NCI-H1436 treated with DMSO at 0.1 percent for 48 hours (cell line): Measurements from ENCODE around the gene MAP3K19.
"Not testable (repeated sequence)": the region's sequence is repeated elsewhere in the genome, so short reads cannot be mapped to it uniquely, and the experiment has no call there.

Experiments used
- DNase-seq: peaks from one replicate; lab custom pipeline; 2025; lab: John Stamatoyannopoulos, UW

MAP3K19 gene

DNA sequence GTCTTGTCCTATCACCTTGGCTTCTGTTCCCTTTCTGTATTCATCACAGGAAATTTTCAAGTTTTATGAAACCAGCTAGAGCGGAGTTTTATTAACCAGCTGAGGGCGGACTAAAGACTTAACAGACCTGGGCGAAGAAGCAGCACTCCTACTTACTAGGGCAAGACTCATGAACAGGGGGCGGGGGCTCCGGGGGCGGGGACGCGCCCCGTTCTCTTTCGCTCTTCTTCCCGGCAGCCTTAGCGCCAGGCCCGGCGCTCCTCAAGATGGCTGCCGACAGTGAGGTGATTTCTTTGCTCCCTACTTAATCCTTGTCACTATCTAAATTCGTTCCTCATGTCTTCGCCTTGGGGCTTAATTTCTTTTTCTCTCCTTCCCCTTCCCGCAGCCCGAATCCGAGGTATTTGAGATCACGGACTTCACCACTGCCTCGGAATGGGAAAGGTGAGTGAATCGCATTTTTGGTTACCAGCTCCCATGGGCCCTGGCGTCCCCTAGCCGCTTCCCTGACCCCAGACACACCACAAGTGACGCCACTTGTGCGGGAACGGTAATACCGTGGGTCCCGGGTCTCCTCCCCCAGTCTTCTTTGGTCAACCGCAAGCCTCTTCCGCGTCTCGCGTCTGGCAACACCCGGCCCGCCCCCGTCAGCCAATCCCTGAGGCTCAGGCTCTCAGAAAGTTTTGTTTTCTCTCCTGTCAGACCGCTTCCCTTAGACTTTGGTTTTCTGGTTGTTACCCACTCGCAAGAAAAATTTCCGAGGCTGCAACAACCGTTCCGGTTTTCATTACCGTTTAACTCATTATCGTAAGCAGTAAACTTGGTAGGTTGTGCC lies 5.0 kb upstream of the MAP3K19 start, which contains the start of gene RAB3GAP1:
TSS of gene RAB3GAP1 (plus strand) at position 251 of the 835 bp plus-strand sequence. CDS start at position 267, 16 bp downstream.
- DNase-seq = no peak

DNA sequence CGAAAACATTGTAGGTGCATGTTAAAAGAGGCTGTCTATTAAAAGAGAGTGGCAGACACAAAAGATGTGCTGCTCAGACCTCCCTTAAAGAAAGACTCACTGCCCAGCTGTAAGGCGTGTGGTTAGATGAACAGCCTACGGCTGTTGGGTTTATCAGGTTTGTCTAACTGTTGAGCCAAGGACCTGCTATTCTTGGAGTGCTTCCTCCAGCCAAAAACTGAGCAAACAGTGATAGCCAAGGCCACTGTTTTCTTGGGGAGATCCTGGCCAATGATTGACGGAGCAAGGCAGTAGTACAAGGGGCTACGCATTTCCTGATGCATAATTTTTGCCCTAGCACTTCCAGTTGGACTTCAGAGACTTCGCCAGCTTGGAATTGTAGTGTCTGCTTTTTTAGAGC lies 3.4 kb upstream of the MAP3K19 start:
- no peak for DNase-seq

DNA sequence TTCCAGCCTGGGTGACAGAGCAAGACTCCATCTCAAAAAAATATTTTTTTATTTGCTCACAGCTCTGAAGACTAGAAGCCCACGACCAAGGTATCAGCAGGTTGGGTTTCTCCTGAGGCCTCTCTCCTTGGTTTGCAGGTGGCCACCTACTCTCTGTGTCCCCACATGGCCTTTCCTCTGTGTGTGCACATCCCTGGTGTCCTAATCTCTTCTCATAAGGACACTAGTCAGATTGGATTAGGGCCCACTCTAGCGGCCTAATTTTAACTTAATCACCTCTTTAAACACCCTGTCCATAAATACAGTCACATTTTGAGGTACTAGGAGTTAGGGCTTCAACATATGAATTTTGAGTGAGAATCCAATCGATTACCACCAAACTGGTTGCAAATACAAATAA lies 2.9 kb upstream of the MAP3K19 start:
- no peak for DNase-seq

GRCh38 chr2:135048122-135048521 lies 875 bp upstream of the MAP3K19 start:
- no peak for DNase-seq

GRCh38 chr2:135043345-135043744 lies 3.9 kb downstream of the MAP3K19 start:
- DNase-seq = no peak

GRCh38 chr2:135037831-135038230 lies 9.4 kb downstream of the MAP3K19 start:
- no peak for DNase-seq

GRCh38 chr2:135033216-135033615 lies 14.0 kb downstream of the MAP3K19 start:
- DNase-seq = not testable (repeated sequence)

- no peak for DNase-seq
These were observed 16.4 kb downstream of the MAP3K19 start for GRCh38 chr2:135030826-135031225.

DNA sequence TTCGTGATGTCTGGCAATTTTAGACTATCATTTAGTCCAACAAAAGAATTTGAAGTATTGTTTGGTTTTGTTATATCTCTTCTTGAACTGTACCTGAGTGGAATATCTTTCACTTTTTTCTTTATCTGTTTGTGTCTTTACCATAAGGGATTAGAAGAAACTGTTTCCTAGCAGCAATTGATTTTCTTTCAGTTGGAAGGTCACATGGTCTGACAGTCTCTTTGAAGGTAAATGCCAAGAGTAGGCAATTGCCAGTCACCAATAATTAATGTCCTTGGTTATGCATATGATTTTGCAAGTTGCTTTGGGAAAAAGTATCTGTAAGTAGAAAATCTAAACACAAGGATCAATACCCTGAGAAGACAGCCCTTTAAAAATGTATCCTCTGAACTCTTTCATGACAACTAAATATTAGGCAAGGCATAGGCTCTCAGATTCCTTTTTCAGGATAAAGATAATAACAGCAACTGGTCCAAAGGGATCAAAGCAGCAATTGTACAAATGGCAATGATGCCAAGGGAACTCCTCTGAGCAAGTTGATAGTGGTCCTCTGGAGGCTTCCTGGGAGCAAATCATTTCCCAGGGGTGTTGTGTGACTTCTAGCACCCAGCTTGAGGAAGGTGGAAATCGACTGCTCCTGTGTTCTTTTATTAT lies 17.6 kb downstream of the MAP3K19 start:
- DNase-seq = no peak

DNA sequence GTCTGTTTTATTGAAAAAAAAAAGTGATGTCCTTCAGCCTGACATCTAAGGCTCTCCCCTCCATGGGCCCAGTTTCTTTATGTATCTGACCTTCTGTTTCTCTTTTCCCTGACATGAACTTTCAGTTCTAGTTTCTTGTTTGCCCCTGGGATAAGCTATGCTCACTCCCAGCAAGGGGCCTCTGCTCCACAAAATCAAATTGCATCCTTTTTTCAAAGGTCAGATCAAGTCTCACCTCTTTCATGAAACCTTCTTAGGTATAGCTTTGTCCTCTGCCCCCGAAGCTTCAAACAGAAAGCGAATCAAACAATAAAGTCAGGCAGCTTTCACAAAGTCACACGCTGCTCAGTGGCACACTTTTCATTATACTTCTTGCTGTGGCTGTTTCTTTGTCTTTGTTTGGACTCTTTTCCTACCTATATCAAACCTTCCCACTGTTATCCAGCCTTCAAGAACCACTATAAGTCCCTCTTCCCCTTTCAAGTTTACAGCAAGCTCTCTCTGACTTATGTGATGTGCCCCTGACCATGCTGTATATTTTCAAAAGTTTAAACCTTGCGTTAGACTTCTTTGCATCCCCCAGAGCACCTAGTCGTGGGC lies 23.3 kb downstream of the MAP3K19 start:
- DNase-seq = no peak

DNA sequence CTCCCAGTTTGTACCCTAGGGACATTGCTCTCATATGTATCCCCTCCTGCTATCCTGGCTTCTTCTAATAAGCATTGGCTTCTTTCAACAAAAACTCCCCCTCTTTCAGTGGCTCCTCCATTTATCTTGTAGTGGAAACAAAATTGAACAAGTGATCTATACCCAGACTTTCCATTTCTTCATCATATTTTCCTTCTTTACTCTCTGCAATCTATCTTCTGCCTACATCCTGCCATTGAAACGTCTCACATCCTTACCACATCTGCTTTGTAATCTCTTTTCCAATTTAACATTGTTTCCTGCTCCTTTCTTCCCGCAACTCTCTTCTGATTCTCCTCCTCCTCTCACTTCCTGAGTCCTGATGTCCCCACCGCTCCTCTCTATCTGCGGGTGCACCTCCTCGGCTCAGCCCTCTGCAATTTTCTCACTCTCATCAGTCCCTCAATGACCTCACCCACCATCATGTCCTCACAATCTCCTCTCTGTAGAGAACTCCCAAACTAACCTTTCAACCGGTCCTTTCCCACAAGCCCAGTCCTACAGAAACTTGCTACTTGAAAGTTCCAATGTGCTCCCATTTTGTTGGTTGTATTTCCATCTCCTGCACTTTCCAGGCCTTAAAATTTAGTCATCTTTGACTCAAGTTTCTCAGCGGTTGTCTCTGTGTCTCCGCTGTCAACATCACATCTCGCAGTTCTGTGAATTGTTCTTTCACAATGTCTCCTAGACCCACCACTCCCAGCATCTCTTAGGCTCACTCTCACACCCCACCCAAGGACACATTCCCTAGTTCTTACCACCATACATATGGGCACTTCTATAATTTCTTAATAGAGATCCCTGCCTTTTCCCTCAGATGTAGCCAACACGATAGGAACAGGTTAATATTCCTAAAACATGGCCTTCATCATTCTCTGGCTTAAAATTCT lies 24.0 kb downstream of the MAP3K19 start:
- DNase-seq = no peak

GRCh38 chr2:135021618-135022017 lies 25.6 kb downstream of the MAP3K19 start:
- DNase-seq = no peak

DNA sequence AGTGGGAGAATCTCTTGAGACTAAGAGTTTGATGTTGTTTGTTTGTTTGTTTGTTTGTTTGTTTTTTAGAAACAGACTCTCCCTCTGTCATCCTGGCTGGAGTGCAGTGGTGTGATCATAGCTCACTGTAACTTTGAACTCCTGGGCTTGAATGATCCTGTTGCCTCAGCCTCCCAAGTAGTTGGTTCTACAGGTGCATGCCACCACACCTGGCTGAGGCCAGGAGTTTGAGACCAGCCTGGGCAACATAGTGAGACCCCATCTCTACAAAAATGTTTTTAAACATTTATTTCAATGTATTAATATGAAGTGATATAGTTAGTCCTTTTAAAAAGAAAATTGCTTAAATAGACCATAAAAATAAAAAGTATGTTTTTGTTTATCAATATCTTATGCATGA lies 35.6 kb downstream of the MAP3K19 start:
- DNase-seq = no peak

DNA sequence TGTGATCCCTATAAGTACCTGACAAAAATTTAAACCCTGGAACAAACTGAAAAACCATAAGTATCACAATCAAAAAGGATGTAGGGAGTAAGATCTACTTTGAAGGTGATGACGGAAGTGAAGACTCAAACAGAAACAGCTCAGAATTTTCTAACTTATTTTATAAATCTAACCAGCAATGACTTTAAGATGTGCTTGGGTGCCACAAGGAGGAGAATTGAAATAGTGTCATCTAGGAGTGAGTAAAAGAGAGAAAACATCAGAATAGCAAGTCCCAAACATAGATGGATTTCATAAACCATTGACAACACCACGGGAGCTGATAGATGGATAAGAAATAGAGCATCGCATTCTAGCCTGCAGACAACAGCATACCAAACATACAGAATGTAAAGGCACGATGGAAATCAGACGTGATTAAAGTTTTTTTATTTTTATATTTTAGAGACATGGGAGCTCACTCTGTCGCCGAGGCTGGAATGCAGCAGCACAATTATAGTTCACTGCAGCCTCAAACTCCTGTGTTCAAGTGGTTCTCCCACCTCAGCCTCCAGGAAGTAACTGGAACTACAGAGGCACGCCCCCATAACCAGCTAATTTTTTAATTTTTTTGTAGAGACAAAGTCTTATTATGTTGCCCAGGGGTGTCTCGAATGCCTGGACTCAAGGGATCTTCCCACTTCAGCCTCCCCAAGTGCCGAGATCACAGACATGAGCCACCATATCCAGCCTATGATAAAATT lies 36.9 kb downstream of the MAP3K19 start:
- no peak for DNase-seq

DNA sequence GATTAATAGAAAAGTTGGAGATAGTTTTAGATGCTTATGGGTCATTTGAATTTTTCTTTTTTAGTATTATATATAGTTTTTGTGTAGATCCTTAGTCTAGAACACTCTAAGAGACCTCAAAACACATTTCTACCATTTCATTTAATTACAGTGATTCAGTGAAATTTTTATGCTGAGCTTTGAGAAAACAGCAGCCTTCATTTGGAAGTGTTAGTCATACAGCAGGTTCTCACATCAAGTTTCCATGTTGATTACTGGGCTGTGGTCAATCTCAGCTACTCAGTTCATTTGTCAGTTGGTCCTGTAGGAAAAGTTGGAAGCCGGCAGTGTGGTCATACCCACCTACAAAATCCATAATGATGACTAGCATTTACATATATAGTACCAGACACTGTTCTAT lies 37.9 kb downstream of the MAP3K19 start:
- DNase-seq = no peak

- DNase-seq = no peak
These were observed 41.5 kb downstream of the MAP3K19 start for GRCh38 chr2:135005753-135006152.

GRCh38 chr2:135004005-135004746 lies 43.1 kb downstream of the MAP3K19 start:
- no peak for DNase-seq

DNA sequence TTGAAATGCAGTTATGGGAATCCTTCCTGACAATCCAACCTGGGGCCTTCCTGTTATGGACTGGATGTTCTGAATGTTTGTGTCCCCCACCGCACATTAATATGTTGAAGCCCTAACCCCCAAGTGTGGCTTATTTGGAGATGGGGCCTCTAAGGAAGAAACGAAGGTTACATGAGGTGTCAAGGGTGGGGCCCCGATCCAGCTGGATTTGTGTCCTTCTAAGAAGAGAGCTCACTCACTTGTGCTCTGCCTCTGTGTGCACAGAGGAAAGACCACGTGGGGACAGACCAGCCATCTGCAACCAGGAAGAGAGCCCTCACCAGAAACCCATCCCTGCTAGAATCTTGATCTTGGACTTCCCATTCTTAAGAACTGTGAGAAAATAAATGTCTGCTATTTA lies 44.4 kb downstream of the MAP3K19 start:
- DNase-seq = no peak

- no peak for DNase-seq
These were observed 47.7 kb downstream of the MAP3K19 start for GRCh38 chr2:134999521-134999920.

DNA sequence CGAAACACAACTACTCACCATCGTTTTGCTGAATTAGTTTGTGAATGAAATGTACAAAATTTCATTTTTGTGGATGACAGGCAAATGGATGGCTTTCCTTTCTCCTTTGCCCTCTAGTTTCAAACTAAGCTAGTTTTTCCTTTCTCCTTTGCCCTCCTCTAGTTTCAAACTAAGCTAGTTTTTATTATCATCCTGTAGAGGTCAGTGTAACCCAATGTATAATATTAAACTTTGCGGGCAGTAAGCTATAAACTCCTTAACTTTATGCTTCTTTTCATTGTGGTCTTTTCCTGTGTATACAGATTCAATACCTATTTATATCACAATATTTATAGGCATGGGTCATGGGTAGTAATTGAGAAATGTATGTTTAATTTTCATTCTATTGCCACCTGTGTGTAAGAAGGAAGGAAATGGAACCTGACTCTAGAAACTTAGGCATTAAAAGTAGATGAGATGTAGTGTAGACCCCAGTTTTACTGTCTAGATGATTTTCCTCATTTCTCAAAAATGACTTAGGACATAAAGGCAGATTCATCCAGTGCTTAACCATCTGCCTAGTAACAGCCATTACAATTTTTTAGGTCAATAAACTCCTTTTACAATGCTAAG lies 58.1 kb downstream of the MAP3K19 start:
- DNase-seq = no peak
